KMS-11 (cell line): ENCODE measurements around the gene CD2.

Source experiments
- H2AFZ ChIP-seq: fragments of 200-600 bp; sonication (generic); 2 replicates; pipeline ENCODE4 v1.6.1; 2016; ENCODE audit warnings: antibody characterized with exemption, mixed run types, low read depth
- H3K27ac ChIP-seq: fragments of 200-600 bp; sonication (generic); 2 replicates; pipeline ENCODE4 v1.6.1; 2016; ENCODE audit warnings: mild to moderate bottlenecking, mixed run types
- H3K27me3 ChIP-seq: fragments of 200-600 bp; sonication (generic); 2 replicates; pipeline ENCODE4 v1.6.1; 2017; ENCODE audit warnings: mild to moderate bottlenecking, low read depth, mixed run types, moderate library complexity; ENCODE audit not compliant: insufficient read depth
- H3K36me3 ChIP-seq: fragments of 200-600 bp; sonication (generic); 2 replicates; pipeline ENCODE4 v1.6.1; 2017; ENCODE audit warnings: mild to moderate bottlenecking, mixed run types; ENCODE audit not compliant: insufficient read depth
- H3K4me1 ChIP-seq: fragments of 200-600 bp; sonication (generic); 2 replicates; pipeline ENCODE4 v1.6.1; 2016; ENCODE audit warnings: mild to moderate bottlenecking, low read depth, mixed run types; ENCODE audit not compliant: poor library complexity, severe bottlenecking
- H3K4me2 ChIP-seq: fragments of 200-600 bp; sonication (generic); 2 replicates; pipeline ENCODE4 v1.7.0; 2016; ENCODE audit warnings: mild to moderate bottlenecking, mixed run types
- H3K4me3 ChIP-seq: fragments of 200-600 bp; sonication (generic); IDR thresholded peaks from 2 replicates; pipeline ENCODE4 v1.6.1; 2017; ENCODE audit warnings: low read depth, low read length, mixed read lengths; ENCODE audit not compliant: insufficient read depth
- H3K79me2 ChIP-seq: fragments of 200-600 bp; sonication (generic); 2 replicates; pipeline ENCODE4 v1.6.1; 2016; ENCODE audit warnings: low read depth, mixed run types; ENCODE audit not compliant: insufficient read depth
- H3K9ac ChIP-seq: fragments of 200-600 bp; sonication (generic); 2 replicates; pipeline ENCODE4 v1.6.1; 2016; ENCODE audit warnings: mild to moderate bottlenecking, mixed run types
- H4K20me1 ChIP-seq: fragments of 200-600 bp; sonication (generic); 2 replicates; pipeline ENCODE4 v1.6.1; 2016; ENCODE audit warnings: mild to moderate bottlenecking, mixed run types; ENCODE audit not compliant: insufficient read depth
- CTCF ChIP-seq: fragments of 200-600 bp; sonication (generic); conservative IDR thresholded peaks from 2 replicates; pipeline ENCODE4 v1.6.1; 2017; ENCODE audit warnings: low read depth, mild to moderate bottlenecking, antibody characterized with exemption, low read length, moderate library complexity, mixed read lengths

CD2 gene

GRCh38 chr1:116795482-116795829, 41.2 kb downstream of the CD2 start:
- Histone ChIP-seq H3K9ac (no peak overlapping the region), H3K36me3 (no peaks in the 10 kb centered on the region), H3K27ac (no peak overlapping the region), H3K79me2 (no peaks in the 10 kb centered on the region), H4K20me1 (no peaks in the 10 kb centered on the region), H3K4me2 (no peak overlapping the region), H2AFZ (no peak overlapping the region), H3K4me3 (no peak overlapping the region), H3K27me3 (no peaks in the 10 kb centered on the region), H3K4me1 (peaks cover 10% of the 10 kb centered on the region)
- TF ChIP-seq CTCF: no peak

GRCh38 chr1:116804736-116805135, 50.5 kb downstream of the CD2 start:
- no peak for TF ChIP-seq CTCF
- H3K4me1 ChIP-seq: peaks cover 61% of the 10 kb centered on the region
- H3K4me2 ChIP-seq: peak overlapping the region; percentile 96; the same call in 1 of the 2 replicates
- no peaks in the 10 kb centered on the region for H3K79me2 ChIP-seq
- H2AFZ ChIP-seq: no peak overlapping the region
- no peak overlapping the region for H3K4me3 ChIP-seq
- peak overlapping the region; percentile 94; the same call in 1 of the 2 replicates for H3K27ac ChIP-seq
- H3K36me3 ChIP-seq: no peaks in the 10 kb centered on the region
- H3K9ac ChIP-seq: no peak overlapping the region
- no peaks in the 10 kb centered on the region for H3K27me3 ChIP-seq
- H4K20me1 ChIP-seq: no peaks in the 10 kb centered on the region

GRCh38 chr1:116805398-116805797, 51.2 kb downstream of the CD2 start:
- H4K20me1 ChIP-seq: no peaks in the 10 kb centered on the region
- H2AFZ ChIP-seq: no peak overlapping the region
- H3K4me2 ChIP-seq: peak overlapping the region; percentile 96
- no peak overlapping the region for H3K9ac ChIP-seq
- no peaks in the 10 kb centered on the region for H3K36me3 ChIP-seq
- no peaks in the 10 kb centered on the region for H3K79me2 ChIP-seq
- peak overlapping the region; percentile 94 for H3K27ac ChIP-seq
- H3K4me1 ChIP-seq: peaks cover 61% of the 10 kb centered on the region
- H3K4me3 ChIP-seq: no peak overlapping the region
- H3K27me3 ChIP-seq: no peaks in the 10 kb centered on the region
- no peak for TF ChIP-seq CTCF

GRCh38 chr1:116806245-116806644, 52.0 kb downstream of the CD2 start:
- Histone ChIP-seq H3K4me3 (peak overlapping the region; percentile 51), H3K27me3 (no peaks in the 10 kb centered on the region), H3K4me2 (peak overlapping the region; percentile 96), H3K36me3 (no peaks in the 10 kb centered on the region), H2AFZ (peak overlapping the region; percentile 58), H3K4me1 (peaks cover 61% of the 10 kb centered on the region), H3K9ac (peak overlapping the region; percentile 56; the same call in 1 of the 2 replicates), H4K20me1 (no peaks in the 10 kb centered on the region), H3K79me2 (no peaks in the 10 kb centered on the region), H3K27ac (peak overlapping the region; percentile 94)
- no peak for TF ChIP-seq CTCF
